ENCODE results near the gene CLDN10.
"Not testable (repeated sequence)": the region's sequence is repeated elsewhere in the genome, so short reads cannot be mapped to it uniquely, and the experiment has no call there.

The CLDN10 gene

DNA sequence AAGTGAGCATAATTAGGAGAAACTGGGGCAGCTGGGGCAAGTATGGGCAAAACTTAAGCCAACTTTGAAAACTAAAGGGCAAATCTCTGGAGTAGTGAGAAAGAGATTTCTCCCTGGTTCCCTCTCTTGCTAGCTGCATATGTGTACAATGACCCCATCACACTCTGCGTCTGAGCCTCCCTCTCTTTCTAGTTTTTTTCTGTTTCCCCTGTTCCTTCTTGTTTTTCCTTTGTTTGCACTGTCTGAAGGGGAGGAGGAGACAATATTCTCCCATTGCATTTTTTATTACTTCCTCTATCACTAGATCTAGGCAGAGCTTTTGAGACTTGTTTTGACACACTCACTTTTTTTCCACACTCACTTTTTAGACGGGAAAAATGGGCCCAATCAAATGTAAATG lies 11.2 kb upstream of the CLDN10 start:
- no peak for DNase-seq (ENCODE audit: low spot score)

DNA sequence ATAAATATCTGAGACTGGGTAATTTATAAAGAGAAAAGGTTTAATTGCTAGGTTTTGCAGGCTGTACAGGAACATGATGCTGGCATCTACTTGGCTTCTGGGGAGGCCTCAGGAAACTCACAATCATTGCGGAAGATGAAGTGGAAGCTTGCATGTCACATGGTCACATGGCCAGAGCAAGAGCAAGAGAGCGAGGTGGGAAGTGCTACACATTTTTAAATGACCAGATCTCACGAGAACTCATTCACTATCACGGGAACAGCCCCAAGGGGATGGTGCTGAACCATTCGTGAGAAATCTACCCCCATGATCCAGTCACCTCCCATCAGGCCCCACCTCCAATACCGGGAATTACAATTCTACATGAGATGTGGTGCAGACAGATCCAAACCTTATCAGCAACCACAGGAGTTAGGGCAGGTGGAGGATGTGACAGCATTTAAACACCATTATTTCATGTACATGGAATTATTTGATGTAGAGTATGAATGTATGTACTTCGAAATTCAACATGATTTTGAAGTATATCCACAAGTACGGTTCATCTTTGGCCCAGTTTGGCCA lies 10.5 kb upstream of the CLDN10 start:
- no peak for DNase-seq (ENCODE audit: low spot score)

DNA sequence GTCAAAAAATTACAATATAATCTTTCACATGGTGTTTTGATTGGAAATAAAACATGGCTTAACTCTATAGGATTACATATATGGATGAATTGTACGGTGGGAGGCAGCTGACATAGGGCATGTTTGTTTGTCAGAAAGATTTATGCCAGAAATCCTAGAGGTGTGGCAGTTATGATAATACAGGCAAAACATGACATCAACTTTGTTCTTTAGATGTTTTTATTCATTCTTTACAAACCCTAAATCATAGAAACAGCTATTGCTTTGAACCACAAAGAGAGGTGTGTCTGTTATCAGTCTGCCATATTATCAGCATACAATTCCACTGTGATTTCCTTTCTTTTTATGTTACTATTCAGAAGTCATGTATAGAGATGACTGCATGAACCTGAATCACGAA lies 8.2 kb upstream of the CLDN10 start:
- no peak for DNase-seq (ENCODE audit: low spot score)

DNA sequence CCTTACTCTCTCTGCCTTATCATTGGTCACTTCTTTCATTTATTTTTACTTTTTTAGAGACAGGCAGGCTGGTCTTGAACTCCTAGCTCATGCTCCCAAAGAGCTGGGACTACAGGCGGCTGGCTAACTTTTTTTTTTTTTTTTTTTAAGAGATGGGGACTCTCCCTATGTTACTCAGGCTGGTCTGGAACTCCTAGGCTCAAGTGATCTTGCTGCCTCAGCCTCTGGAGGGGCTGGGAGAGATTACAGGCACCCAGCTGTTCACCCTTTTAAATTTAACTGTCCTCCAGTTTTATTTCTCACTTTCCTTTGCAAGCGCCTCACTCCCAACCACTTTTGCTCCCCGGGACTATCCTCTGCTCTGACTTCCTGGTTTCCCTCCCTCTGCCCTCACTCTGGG lies 5.6 kb upstream of the CLDN10 start:
- DNase-seq (ENCODE audit: low spot score) = no peak

DNA sequence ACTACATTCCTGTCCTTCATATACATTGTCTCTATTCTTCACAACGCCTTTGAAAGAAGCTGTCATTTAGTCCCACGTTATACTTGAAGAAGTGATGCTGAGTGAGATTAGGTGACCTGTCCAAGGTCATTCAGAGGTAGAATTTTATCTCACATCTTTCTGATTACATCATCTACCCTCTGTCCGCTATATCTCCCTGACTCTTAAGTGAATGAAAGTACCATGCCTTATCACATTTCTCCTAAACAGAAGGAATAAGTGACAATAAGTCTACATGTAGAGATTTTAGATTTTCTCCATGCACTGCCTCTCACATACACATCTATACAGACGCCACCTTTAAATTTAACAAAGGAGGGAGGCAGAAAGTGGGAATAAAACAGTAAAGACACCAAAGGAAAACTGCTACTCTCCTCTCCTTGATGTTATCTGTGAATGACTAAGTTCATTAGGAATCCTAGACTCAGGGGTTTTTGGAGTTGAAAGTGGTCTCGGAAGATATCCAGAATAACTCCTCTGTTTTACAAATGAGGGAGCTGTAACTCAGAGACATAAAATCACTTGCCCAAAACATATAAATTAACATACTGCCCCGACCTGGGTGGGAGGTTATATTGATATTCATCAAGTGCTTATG lies 4.9 kb upstream of the CLDN10 start:
- no peak for DNase-seq (ENCODE audit: low spot score)

DNA sequence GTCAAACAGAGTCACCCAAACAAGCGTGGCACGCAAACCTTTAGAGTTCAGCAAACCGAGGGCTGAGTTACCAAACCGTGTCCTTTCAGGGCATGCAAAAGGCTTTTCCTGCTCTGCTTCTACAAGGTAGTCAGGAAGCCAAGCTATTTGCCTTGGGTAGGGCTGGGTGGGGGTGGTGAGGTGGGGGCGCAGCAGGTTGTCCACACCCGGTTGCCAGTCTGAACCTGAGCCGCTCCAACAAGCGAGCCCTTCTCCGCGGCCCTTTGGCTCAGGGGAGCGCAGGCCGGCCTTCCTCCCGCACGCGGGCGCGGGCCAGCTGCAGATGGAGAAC lies 347 bp upstream of the CLDN10 start:
- DNase-seq (ENCODE audit: low spot score) = no peak

DNA sequence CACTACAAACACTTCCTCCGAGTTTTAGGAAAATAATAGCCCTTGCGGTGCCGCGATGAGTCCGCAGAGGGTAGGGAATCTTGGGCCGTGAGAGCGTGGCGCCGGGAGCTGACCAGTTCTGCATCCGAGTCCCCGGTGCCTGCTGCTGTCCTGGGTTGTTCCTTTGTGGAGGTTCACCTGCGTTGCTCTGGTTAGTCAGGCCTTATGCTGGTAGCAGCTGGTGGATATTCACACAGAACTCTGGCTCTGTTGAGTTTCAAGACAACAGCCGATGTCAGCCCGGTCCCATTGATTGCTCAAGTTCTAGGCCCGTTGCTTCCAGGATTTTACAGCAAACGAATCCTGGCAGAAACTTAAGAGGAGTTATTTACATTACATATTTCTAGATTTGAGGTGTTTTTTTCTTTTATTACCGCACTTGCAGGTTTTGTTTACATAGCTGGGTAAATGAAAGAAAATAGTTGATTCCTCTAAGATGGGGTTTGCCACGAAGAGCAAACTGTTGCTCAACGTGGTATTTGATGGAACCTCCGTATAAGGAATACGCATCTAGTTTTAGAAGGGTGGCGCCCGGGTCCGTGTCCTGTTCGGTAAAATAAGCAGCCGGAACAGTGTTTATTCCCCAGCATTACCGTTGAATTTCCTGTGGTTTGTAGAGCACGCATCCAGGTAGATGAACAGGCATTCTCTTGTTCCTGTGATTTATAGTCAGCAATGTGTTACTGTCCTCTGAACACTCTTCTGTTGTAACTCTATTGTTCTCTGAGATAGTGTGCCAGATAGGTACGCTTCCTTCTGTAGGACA lies 1.3 kb downstream of the CLDN10 start:
- no peak for DNase-seq (ENCODE audit: low spot score)

DNA sequence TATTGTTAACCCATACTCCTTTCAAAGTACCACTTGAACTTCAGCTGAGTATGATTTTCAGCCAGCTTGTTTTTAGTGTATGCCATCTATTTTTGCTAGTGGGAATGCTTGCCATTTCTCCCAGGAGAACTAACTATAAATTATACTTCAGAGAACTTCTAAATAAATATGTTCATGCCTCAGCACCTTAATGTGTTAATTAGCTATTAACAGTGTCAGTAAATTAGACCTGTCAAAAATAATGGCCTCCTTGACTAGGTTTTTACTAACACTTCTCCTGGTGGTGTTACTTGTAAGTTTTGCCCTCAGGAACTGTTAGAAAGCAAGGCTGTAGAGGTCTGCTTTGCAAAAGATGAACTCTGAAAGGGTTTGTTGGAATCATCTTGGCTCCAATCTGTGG lies 4.5 kb downstream of the CLDN10 start:
- no peak for DNase-seq (ENCODE audit: low spot score)

DNA sequence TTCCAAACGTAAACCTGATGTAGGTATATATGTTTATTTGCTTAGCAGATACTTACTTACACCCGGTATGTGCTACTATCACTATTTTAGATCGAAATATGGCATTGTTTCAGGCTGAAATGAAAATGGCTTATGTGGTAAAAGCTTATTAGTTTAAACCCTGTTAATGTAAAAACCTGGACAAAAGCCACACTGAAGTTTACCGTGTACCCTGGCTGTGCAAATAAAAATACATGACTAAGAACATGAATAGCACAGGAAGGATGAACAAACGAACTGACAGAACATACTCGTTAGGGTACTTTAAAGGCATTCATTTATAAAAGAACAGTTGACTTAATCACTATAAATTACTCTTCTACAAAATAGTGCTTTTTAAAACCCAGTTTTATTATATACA lies 6.6 kb downstream of the CLDN10 start:
- DNase-seq (ENCODE audit: low spot score) = no peak

DNA sequence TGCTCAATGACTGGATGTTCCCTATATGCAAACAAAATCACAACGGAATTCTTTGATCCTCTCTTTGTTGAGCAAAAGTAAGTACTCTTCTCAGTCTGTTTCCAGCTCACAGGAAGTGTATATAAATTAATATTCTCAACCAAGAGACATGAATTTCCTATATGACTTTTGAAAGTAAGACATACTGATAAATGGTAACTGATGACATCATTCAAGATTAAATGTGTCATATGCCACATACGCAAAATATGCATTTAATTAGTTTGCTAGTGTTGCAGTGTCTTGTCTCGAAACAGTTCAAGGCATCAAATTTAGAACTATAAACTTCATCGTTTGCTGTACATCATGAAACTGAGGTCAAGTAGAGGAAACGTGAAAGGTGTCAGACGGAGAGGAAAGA lies 7.9 kb downstream of the CLDN10 start:
- DNase-seq (ENCODE audit: low spot score) = no peak

DNA sequence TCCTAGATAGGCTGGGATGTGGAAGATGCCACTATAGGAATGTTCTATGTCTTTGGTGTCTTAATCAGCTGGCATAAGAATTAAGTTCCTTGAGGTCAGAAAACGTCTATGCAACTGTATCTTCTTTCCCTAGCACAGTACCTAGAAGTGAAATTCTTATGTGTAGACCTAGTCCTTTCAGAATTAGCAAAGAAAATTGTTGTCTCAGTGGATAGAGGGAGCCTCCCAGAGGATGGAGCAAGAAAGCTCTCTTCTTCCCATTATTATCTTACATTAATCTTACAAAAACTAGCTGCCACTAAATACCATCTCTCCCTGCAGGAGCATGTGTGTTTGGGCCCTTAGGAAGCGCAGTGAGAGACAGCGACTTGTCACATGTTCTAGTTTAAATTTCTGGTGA lies 11.6 kb downstream of the CLDN10 start:
- no peak for DNase-seq (ENCODE audit: low spot score)

DNA sequence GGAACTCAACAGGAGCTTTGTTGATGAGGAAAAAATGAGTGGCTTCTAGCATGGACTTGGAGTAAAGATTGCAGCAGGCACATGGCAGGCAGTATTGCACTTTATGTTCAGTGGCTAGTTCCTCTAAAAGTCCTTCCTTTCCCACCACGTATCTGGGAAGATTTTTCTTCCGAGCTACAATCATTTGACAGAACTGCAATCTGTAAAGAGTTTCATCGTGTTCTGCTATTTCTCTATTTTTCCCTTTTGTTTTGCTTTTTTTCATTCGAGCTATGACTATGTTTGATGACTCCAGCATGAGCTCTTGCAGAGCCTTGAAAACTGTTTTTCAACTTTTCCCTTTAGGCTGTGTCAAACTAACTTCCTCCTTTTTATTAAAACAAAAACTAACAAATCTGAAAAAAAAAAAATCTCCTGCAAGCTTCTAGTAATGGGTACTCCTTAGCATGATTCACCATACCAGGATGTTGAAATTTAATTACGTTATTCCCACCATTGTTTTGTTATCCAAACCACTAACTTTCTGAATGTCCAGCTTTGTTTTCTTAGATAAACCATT lies 12.3 kb downstream of the CLDN10 start:
- DNase-seq (ENCODE audit: low spot score) = no peak

DNA sequence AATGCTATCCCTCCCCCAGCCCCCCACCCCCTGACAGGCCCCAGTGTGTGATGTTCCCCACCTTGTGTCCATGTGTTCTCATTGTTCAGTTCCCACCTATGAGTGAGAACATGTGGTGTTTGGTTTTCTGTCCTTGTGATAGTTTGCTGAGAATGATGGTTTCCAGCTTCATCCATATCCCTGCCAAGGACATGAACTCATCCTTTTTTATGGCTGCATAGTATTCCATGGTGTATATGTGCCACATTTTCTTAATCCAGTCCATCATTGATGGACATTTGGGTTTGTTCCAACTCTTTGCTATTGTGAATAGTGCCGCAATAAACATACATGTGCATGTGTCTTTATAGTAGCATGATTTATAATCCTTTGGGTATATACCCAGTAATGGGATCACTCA lies 13.2 kb downstream of the CLDN10 start:
- not testable (repeated sequence) for DNase-seq (ENCODE audit: low spot score)

DNA sequence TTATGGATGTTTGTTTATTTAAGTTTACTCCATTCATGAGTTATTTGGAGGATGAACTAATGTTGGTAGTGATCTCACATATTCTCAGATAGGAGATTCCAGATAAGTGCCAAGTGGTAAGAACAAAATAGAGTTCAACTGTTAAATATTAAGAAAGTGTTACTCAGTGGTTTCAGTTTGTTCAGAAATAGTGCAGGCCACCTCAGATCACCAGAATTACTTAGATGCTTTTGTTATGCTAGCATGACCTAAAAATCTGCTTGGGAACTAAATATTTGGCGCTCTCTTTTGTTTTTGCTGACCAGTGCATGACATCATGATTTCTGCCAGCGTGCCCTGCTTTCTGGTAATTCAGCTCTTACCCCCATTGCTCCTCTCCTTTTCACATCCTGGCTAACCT lies 15.6 kb downstream of the CLDN10 start:
- no peak for DNase-seq (ENCODE audit: low spot score)

DNA sequence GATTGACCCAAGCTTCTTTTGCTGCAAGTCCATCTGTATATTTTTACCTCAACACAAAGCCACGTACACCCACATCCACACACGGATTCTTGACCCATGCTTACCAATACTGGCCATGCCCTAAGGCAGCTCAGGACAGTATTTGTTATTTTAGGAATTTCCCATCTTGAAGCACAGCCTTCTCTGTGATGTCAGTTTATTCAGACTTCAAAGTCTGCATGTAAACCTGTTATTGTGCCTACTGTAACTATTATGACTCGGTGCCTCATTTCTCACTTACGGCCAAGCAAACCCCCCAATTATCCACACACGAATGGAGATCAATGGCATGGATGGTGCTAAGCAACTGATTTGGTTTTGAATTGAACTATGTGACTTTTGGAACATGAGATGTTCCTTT lies 17.5 kb downstream of the CLDN10 start:
- no peak for DNase-seq (ENCODE audit: low spot score)

DNA sequence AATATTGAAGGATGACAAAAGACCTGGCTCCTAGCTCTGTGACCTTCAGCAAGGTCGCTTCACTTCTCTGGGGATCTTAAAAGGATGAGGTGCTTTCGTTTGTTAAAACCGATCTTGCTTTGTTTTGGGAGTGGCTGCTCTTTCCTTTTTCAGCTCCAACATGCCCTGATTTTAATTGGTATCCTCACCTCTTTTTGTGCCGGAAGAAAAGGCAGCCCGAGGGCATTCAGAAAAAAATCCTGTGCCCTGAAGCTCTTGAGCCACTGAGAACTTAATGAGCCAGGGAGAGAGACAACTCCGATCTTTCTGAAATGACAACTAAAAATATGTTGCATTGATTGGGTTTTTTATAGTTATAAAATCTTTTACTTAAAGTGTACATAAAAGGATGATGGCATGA lies 19.4 kb downstream of the CLDN10 start:
- no peak for DNase-seq (ENCODE audit: low spot score)

DNA sequence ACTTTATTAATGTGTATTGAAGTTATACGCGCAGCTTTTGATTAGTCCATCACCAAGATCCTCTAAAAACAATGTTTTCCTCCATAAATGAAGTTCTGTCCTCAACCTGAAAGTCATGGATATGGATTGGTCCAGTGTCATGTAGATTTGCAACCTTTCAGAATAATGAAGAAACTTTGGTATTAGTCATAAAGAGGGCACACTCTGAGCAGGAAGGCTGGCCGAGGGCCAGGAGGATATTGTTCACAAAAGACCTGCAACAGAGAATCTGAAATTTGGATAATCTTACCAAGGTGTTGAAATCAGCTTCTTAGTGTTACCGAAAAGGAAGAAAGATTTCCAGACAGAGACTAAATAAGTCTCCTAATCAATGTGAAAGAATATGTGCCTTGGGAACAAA lies 20.7 kb downstream of the CLDN10 start:
- no peak for DNase-seq (ENCODE audit: low spot score)

DNA sequence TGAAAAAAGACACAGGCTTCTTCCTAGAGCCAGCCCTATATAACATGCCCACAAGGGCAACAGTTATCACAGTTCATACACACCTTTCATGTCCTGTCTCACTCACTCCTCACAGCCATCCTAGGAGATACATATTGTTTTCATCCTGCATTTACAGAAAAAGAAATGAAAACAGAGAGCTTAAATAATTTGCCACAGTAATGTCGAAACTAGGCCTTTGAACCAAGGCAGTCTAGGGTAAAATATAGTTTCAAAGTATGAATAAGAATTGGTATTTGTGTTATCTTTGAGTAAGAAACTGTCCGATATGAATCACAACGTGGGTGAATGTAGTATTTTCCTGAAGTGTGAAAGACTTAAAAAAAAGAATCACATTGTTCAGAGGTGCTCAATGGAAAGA lies 26.8 kb downstream of the CLDN10 start:
- no peak for DNase-seq (ENCODE audit: low spot score)

DNA sequence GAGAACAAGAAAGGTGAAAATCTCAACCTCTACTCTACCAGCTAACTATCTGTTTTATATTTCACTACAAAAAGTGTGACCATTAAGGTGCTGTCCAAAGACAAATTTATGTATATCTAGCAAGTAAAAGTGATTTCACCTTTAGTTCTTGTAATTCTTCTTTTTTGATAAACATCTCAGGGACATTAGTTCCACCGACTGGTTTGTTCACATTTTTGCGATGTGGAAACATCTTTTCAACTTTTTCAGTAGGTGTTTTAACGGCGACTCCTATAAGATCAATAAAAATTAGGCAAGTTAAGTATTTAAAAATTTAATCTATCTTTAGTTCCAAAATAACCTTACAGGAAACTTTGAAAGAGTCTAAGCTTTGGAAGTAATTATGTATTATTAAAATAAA lies 33.3 kb downstream of the CLDN10 start:
- no peak for DNase-seq (ENCODE audit: low spot score)

DNA sequence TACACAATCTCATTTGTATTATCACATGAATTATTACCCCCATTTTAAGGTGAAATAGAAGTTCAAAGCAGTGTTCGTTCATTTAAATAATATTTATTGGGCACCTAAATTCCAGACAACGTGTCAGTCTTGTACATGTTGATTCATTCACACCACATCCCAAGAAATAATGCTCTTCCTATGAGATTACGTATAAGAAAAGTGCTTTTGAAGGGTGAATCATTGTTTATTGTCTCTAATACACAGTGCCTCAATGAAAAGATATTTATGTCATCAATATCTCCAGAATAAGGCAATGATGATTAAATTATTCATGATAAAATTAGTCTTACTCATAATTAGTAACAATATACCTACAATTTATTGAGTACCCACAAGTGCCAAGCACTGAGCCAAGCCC lies 35.6 kb downstream of the CLDN10 start:
- no peak for DNase-seq (ENCODE audit: low spot score)

DNA sequence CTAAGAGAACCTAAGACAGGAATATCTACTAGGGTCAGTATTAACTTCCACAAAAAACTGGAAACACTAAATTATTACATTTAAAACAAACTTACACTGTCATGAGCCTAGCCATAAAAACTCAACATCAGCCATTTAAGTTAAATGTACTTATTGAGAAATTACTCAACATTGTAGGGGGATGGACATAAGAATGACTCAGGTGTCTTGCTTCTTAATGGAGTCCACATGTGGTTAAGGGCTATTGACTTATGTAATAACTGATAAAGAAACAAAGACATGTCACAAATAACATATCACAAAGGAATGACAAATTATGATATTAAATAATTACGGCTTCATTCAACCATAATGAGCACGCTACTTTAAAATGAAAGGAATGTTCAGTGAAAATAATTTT lies 36.2 kb downstream of the CLDN10 start:
- no peak for DNase-seq (ENCODE audit: low spot score)

DNA sequence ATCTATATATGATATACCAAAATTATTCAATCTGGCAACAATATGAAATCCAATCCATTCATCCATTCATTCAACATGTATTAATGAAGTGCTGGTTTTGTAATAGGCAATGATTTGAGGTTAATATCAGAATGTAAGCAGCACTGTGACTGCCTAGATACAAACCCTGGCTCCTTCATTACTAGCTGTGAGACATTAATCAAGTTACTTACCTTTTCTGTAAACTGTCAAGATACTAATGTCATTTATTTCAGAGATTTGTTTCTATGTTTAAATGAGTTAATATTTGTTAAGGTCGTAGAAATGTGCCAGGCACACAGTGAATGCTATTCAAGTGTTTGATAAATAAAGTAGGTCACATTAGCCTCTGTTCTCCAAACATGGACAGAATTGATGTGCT lies 40.9 kb downstream of the CLDN10 start:
- DNase-seq (ENCODE audit: low spot score) = no peak

DNA sequence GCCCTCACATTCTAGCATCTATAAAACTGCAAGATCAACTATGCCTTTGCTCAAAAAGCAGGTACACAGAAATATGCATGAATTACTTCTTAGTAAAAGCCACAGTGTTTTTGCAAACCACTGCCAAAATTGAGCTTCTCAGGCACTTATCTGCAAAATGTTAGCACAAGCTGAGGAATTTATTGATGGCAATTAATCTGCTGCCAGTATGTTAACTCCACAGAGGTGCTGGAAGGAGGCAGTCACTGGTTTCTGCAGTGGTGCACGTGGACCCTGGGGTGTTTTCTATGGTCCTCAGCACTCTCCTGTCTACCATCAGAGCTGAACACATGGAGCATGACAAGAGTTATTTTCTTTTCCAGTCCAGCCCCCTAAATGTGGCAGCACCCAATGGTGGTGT lies 44.2 kb downstream of the CLDN10 start:
- no peak for DNase-seq (ENCODE audit: low spot score)

DNA sequence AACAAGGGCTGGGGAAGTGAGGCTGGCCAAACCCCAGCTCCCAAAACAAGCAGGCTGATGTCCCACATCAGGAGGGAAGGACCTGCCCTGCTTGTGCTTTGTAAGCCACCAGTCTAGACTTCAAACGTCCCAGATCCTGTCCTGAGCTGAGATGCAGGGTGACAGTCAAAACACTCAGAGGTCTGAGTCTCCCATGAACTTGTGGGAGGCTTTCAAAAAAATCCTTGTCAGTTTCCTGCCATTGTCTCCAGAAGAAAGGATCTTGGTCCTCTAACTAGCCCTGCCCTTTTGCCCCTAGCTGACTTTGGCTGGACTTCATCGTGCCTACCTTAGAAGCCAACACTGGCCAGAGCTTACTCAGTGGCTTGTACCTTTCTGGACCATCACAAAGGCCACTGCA lies 48.7 kb downstream of the CLDN10 start:
- DNase-seq (ENCODE audit: low spot score) = no peak
